CD4-positive, CD25-positive, alpha-beta regulatory T cell (primary cell): ENCODE measurements around the gene DDX42. TPM values are rescaled to one million over a fixed set of nuclear protein-coding genes. Genes with fewer than 3 reads are reported as not detected.
A peak's percentile ranks its signal among the peaks of the same experiment; 100 is the strongest.

Source experiments
- ATAC-seq, 2 donors: fragments of 150-1000 bp; cut with Tn5 transposase; one replicate each; pipeline ENCODE4 v1.10.0; 2021; ENCODE audit warnings: low read depth in 2 of 2, moderate number of reproducible peaks in 2 of 2, moderate library complexity in 1 of 2
- DNase-seq, 3 donors: peaks; one replicate each; pipeline versions ENCODE4 v3.0.0 to v3.0.0-alpha.2; 2012 to 2022; ENCODE audit warnings: mixed read lengths in 1 of 3
- H3K27ac ChIP-seq: one replicate; pipeline ENCODE4 v1.7.0; 2013; ENCODE audit warnings: mild to moderate bottlenecking, low read length; ENCODE audit not compliant: insufficient read depth, poor library complexity, severe bottlenecking
- H3K27me3 ChIP-seq: one replicate; pipeline ENCODE4 v1.7.0; 2013; ENCODE audit warnings: low read length; ENCODE audit not compliant: control insufficient read depth, insufficient read depth
- H3K36me3 ChIP-seq: one replicate; pipeline ENCODE4 v1.7.0; 2013; ENCODE audit warnings: mild to moderate bottlenecking, low read length, moderate library complexity; ENCODE audit not compliant: control insufficient read depth, insufficient read depth
- H3K4me1 ChIP-seq: 2 replicates; pipeline ENCODE4 v1.7.0; 2013; ENCODE audit warnings: mild to moderate bottlenecking, low read length; ENCODE audit not compliant: insufficient read depth, control insufficient read depth, poor library complexity, severe bottlenecking
- H3K4me3 ChIP-seq: one replicate; pipeline ENCODE4 v1.7.0; 2013; ENCODE audit warnings: low read depth, mild to moderate bottlenecking, low read length, moderate library complexity
- H3K9me3 ChIP-seq, 2 experiments: 1 replicate in 1 of 2; 2 replicates in 1 of 2; pipeline ENCODE4 v1.7.0; 2013; ENCODE audit warnings: low read length in 2 of 2, mild to moderate bottlenecking in 1 of 2, moderate library complexity in 1 of 2; ENCODE audit not compliant: control insufficient read depth in 2 of 2
- H3K27ac Mint-ChIP-seq, 3 donors: one replicate each; pipeline ENCODE4 v1.8.0; 2020 to 2022; ENCODE audit warnings: mild to moderate bottlenecking in 3 of 3, mixed read lengths in 3 of 3, moderate library complexity in 2 of 3
- H3K27me3 Mint-ChIP-seq: one replicate; pipeline ENCODE4 v1.8.0; 2022; ENCODE audit warnings: mild to moderate bottlenecking, mixed read lengths
- H3K36me3 Mint-ChIP-seq: one replicate; pipeline ENCODE4 v1.8.0; 2020; ENCODE audit warnings: mixed read lengths
- H3K4me1 Mint-ChIP-seq, 4 donors: one replicate each; pipeline ENCODE4 v1.8.0; 2020 to 2022; ENCODE audit warnings: mixed read lengths in 4 of 4, mild to moderate bottlenecking in 1 of 4
- H3K4me3 Mint-ChIP-seq, 4 donors: one replicate each; pipeline ENCODE4 v1.8.0; 2020 to 2022; ENCODE audit warnings: mild to moderate bottlenecking in 4 of 4, mixed read lengths in 4 of 4, moderate library complexity in 3 of 4
- H3K9me3 Mint-ChIP-seq, 7 donors: one replicate each; pipeline ENCODE4 v1.8.0; 2020 to 2022; ENCODE audit warnings: mixed read lengths in 7 of 7, mild to moderate bottlenecking in 3 of 7, moderate library complexity in 2 of 7
- polyA plus RNA-seq, 4 donors: library from polyadenylated mRNA; unstranded; fragments of 300-500 nt; fragmentation: Illumina TruSeq; gene quantifications; one replicate each; pipeline ENCODE4 v1.2.3, GENCODE V29; 2021
- total RNA-seq: library from RNA; stranded (reverse); gene quantifications from one replicate; pipeline ENCODE4 v1.2.3, GENCODE V29; 2022

Gene DDX42
- total and polyA plus RNA-seq, 5 donors from 2014 or later = 8.2 to 94.3 (median 14.6) TPM

- peaks cover 98% of the 10 kb centered on the region for H3K36me3 ChIP-seq
- H3K36me3 Mint-ChIP-seq = peaks cover 51% of the 10 kb centered on the region
- no peak for ATAC-seq
- no peak for DNase-seq
- H3K27me3 ChIP-seq = no peaks in the 10 kb centered on the region
- H3K9me3 Mint-ChIP-seq = no peaks in the 10 kb centered on the region
- H3K4me3 ChIP-seq = no peak overlapping the region
- peaks cover 0 to 11% (median 7%) of the 10 kb centered on the region in 4 donors for H3K4me1 Mint-ChIP-seq
- no peak overlapping the region for H3K4me3 Mint-ChIP-seq
- H3K27ac Mint-ChIP-seq = peak overlapping the region in 1 of 3 donors; percentile 94
- no peaks in the 10 kb centered on the region for H3K4me1 ChIP-seq
- no peak overlapping the region for H3K27ac ChIP-seq
- no peaks in the 10 kb centered on the region for H3K9me3 ChIP-seq
- H3K27me3 Mint-ChIP-seq = no peaks in the 10 kb centered on the region
Observed at GRCh38 chr17:63817736-63818385, 43.9 kb downstream of the DDX42 start.

GRCh38 chr17:63819131-63819530, 45.2 kb downstream of the DDX42 start:
- H3K9me3 Mint-ChIP-seq = no peaks in the 10 kb centered on the region
- H3K27ac ChIP-seq = no peak overlapping the region
- H3K4me1 ChIP-seq = no peaks in the 10 kb centered on the region
- peak overlapping the region in 2 of 3 donors; percentile 38 to 76 for H3K27ac Mint-ChIP-seq
- no peaks in the 10 kb centered on the region for H3K27me3 ChIP-seq
- H3K4me3 Mint-ChIP-seq = peak overlapping the region in 1 of 4 donors; percentile 24
- peaks cover 95% of the 10 kb centered on the region for H3K36me3 ChIP-seq
- H3K4me3 ChIP-seq = no peak overlapping the region
- no peaks in the 10 kb centered on the region for H3K27me3 Mint-ChIP-seq
- no peak for ATAC-seq
- H3K9me3 ChIP-seq = no peaks in the 10 kb centered on the region
- H3K36me3 Mint-ChIP-seq = peaks cover 54% of the 10 kb centered on the region
- no peak for DNase-seq
- peaks cover 0 to 11% (median 10%) of the 10 kb centered on the region in 4 donors for H3K4me1 Mint-ChIP-seq

- Mint-ChIP-seq H3K4me1 (peaks cover 0 to 16% (median 12%) of the 10 kb centered on the region in 4 donors), H3K36me3 (peaks cover 57% of the 10 kb centered on the region)
- peak in 1 of 2 donors; percentile 14 for ATAC-seq
Observed at GRCh38 chr17:63819585-63820537, 45.9 kb downstream of the DDX42 start.

GRCh38 chr17:63820963-63821561, 47.1 kb downstream of the DDX42 start:
- H3K9me3 Mint-ChIP-seq = no peaks in the 10 kb centered on the region
- H3K4me1 ChIP-seq = peaks cover 8% of the 10 kb centered on the region
- H3K27me3 ChIP-seq = no peaks in the 10 kb centered on the region
- H3K9me3 ChIP-seq = no peaks in the 10 kb centered on the region
- H3K27ac Mint-ChIP-seq = peak overlapping the region in 2 of 3 donors; percentile 15 to 22
- DNase-seq (no peak), ATAC-seq (no peak)
- no peaks in the 10 kb centered on the region for H3K27me3 Mint-ChIP-seq
- peaks cover 90% of the 10 kb centered on the region for H3K36me3 ChIP-seq
- H3K4me3 Mint-ChIP-seq = peak overlapping the region in 1 of 4 donors; percentile 66
- H3K36me3 Mint-ChIP-seq = peaks cover 60% of the 10 kb centered on the region
- no peak overlapping the region for H3K4me3 ChIP-seq
- H3K27ac ChIP-seq = no peak overlapping the region
- peaks cover 0 to 26% (median 14%) of the 10 kb centered on the region in 4 donors for H3K4me1 Mint-ChIP-seq

More at GRCh38 chr17:63819585-63820537, 45.9 kb downstream of the DDX42 start:
- Mint-ChIP-seq H3K27ac (peak overlapping the region in 2 of 3 donors; percentile 38 to 91), H3K27me3 (no peaks in the 10 kb centered on the region), H3K9me3 (no peaks in the 10 kb centered on the region), H3K4me3 (peak overlapping the region in 1 of 4 donors; percentile 24)
- Histone ChIP-seq H3K36me3 (peaks cover 95% of the 10 kb centered on the region), H3K27ac (no peak overlapping the region), H3K4me1 (no peaks in the 10 kb centered on the region), H3K9me3 (no peaks in the 10 kb centered on the region), H3K27me3 (no peaks in the 10 kb centered on the region), H3K4me3 (no peak overlapping the region)
- peak in 1 of 3 donors; percentile 41 for DNase-seq

- peak overlapping the region in 2 of 3 donors; percentile 51 to 76 for H3K27ac Mint-ChIP-seq
- Histone ChIP-seq H3K36me3 (peaks cover 82% of the 10 kb centered on the region), H3K9me3 (no peaks in the 10 kb centered on the region), H3K27ac (no peak overlapping the region), H3K4me1 (peaks cover 15% of the 10 kb centered on the region), H3K4me3 (no peak overlapping the region), H3K27me3 (no peaks in the 10 kb centered on the region)
- no peaks in the 10 kb centered on the region for H3K9me3 Mint-ChIP-seq
- ATAC-seq (no peak), DNase-seq (no peak)
- H3K4me3 Mint-ChIP-seq = peak overlapping the region in 2 of 4 donors; percentile 7 to 28
- no peaks in the 10 kb centered on the region for H3K27me3 Mint-ChIP-seq
- peaks cover 0 to 34% (median 19%) of the 10 kb centered on the region in 4 donors for H3K4me1 Mint-ChIP-seq
- peaks cover 60% of the 10 kb centered on the region for H3K36me3 Mint-ChIP-seq
Observed at GRCh38 chr17:63821804-63822203, 47.8 kb downstream of the DDX42 start.

- Mint-ChIP-seq H3K4me3 (no peak overlapping the region), H3K27me3 (no peaks in the 10 kb centered on the region), H3K36me3 (peaks cover 65% of the 10 kb centered on the region), H3K4me1 (peaks cover 0 to 41% (median 23%) of the 10 kb centered on the region in 4 donors), H3K27ac (peak overlapping the region in 1 of 3 donors; percentile 76), H3K9me3 (no peaks in the 10 kb centered on the region)
- Histone ChIP-seq H3K27ac (no peak overlapping the region), H3K4me3 (no peak overlapping the region), H3K4me1 (peaks cover 15% of the 10 kb centered on the region), H3K36me3 (peaks cover 75% of the 10 kb centered on the region), H3K9me3 (no peaks in the 10 kb centered on the region), H3K27me3 (no peaks in the 10 kb centered on the region)
- DNase-seq (no peak), ATAC-seq (no peak)
Observed at GRCh38 chr17:63822537-63822936, 48.6 kb downstream of the DDX42 start.

- peaks cover 56% of the 10 kb centered on the region for H3K36me3 Mint-ChIP-seq
- Histone ChIP-seq H3K9me3 (no peaks in the 10 kb centered on the region), H3K36me3 (peaks cover 63% of the 10 kb centered on the region), H3K27me3 (no peaks in the 10 kb centered on the region), H3K4me1 (peaks cover 26% of the 10 kb centered on the region), H3K4me3 (no peak overlapping the region), H3K27ac (no peak overlapping the region)
- no peaks in the 10 kb centered on the region for H3K27me3 Mint-ChIP-seq
- ATAC-seq (no peak), DNase-seq (no peak)
- peak overlapping the region; percentile 20 to 78 (median 55) for H3K27ac Mint-ChIP-seq
- H3K4me3 Mint-ChIP-seq = peak overlapping the region; percentile 52 to 88 (median 70)
- peaks cover 6 to 54% (median 30%) of the 10 kb centered on the region in 4 donors for H3K4me1 Mint-ChIP-seq
- H3K9me3 Mint-ChIP-seq = no peaks in the 10 kb centered on the region
Observed at GRCh38 chr17:63823659-63824331, 49.8 kb downstream of the DDX42 start.
